Testis (tissue), 3 donors: Measurements from ENCODE around the gene TKFC. TPM values are rescaled to one million over a fixed set of nuclear protein-coding genes. Genes with fewer than 3 reads are reported as not detected.

Source experiments
- DNase-seq: peaks from one replicate; pipeline ENCODE4 v3.0.0-alpha.2; 2019
- H3K27ac ChIP-seq, 2 donors: fragments of 200-600 bp; sonication (generic); one replicate each; pipeline ENCODE4 v1.5.1; 2019
- H3K27me3 ChIP-seq: fragments of 200-600 bp; sonication (generic); one replicate; pipeline ENCODE4 v1.5.1; 2019
- H3K36me3 ChIP-seq: fragments of 200-600 bp; sonication (generic); one replicate; pipeline ENCODE4 v1.5.1; 2017; ENCODE audit warnings: low read depth; ENCODE audit errors: missing control alignments
- H3K4me1 ChIP-seq: fragments of 200-600 bp; sonication (generic); one replicate; pipeline ENCODE4 v1.5.1; 2019
- H3K4me3 ChIP-seq, 2 donors: fragments of 200-600 bp; sonication (generic); one replicate each; pipeline ENCODE4 v1.5.1; 2017 to 2019
- H3K9me3 ChIP-seq: fragments of 200-600 bp; sonication (generic); one replicate; pipeline ENCODE4 v1.5.1; 2017
- POLR2A ChIP-seq: fragments of 450-650 bp; IDR thresholded peaks from one replicate; pipeline ENCODE4 v1.6.1; 2017; ENCODE audit warnings: antibody characterized with exemption, mild to moderate bottlenecking, moderate library complexity
- WGBS, 2 donors: methylation state at CpG; one replicate each; pipeline ENCODE4 v1.1.5; 2018; 5-methylcytosine and 5-hydroxymethylcytosine counted together
- intact Hi-C: fragments of 100-400 bp; cut with DNase I; formaldehyde crosslinking; loops from one replicate; pipeline ENCODE4 v1.15.1; 2023; ENCODE audit warnings: low total_unique reads
- polyA plus RNA-seq: library from polyadenylated mRNA; stranded (reverse); fragments of 350-450 nt; fragmentation: Illumina TruSeq; extraction: RNeasy Lipid Tissue Mini Kit (QIAGEN cat#74804); gene quantifications from one replicate; pipeline ENCODE4 v1.2.3, GENCODE V29; 2014; ENCODE audit warnings: low read depth, low replicate concordance; ENCODE audit not compliant: insufficient read depth
- total RNA-seq, 2 donors: library from RNA; depleted of rRNA; stranded (reverse); fragments of >200 nt; gene quantifications; one replicate each; pipeline ENCODE4 v1.2.3, GENCODE V29; 2016
- TF ChIP-seq, protein P1 (sequence below), 3 experiments: fragments of 450-650 bp in 2 of 3; fragments of 200-600 bp in 1 of 3; sonication (generic) in 1 of 3; IDR thresholded peaks; one replicate each; pipeline ENCODE4 v1.5.1; 2016 to 2019; ENCODE audit warnings: antibody characterized with exemption in 3 of 3, mild to moderate bottlenecking in 2 of 3, moderate library complexity in 1 of 3

TKFC gene
- total and polyA plus RNA-seq, 3 donors from 2014 or later = 90.1 to 159 (median 121) TPM

DNA sequence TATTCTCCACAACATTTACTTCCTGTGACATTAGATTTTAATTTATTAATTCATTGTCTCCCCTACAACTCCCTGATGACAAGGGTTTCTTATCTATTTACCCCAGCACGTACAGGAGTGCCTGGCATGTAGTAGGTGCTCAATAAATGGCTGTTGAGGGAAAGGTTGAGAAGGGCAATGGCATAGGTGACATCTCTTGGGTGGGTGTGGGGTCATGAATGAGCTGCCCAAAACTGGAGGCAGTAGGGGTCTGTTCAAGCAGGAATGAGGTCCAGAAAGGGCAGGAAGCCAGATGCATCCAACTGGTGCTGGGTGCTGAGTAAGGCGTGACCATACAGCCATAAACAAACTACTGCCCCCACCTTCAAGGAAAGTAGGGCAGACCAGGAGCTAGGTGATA lies 40.7 kb upstream of the TKFC start:
- peaks cover 22% of the 10 kb centered on the region for H3K4me1 ChIP-seq
- intact Hi-C loops = no loop called here
- no peaks in the 10 kb centered on the region for H3K27me3 ChIP-seq
- WGBS, 2 donors = 93 to 98% methylated on average over 2 of the region's 2 CpGs
- no peaks in the 10 kb centered on the region for H3K36me3 ChIP-seq
- no peak overlapping the region for H3K4me3 ChIP-seq
- DNase-seq = no peak
- TF ChIP-seq, protein P1, sequence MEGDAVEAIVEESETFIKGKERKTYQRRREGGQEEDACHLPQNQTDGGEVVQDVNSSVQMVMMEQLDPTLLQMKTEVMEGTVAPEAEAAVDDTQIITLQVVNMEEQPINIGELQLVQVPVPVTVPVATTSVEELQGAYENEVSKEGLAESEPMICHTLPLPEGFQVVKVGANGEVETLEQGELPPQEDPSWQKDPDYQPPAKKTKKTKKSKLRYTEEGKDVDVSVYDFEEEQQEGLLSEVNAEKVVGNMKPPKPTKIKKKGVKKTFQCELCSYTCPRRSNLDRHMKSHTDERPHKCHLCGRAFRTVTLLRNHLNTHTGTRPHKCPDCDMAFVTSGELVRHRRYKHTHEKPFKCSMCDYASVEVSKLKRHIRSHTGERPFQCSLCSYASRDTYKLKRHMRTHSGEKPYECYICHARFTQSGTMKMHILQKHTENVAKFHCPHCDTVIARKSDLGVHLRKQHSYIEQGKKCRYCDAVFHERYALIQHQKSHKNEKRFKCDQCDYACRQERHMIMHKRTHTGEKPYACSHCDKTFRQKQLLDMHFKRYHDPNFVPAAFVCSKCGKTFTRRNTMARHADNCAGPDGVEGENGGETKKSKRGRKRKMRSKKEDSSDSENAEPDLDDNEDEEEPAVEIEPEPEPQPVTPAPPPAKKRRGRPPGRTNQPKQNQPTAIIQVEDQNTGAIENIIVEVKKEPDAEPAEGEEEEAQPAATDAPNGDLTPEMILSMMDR (IDR thresholded peaks at IDR 0.05) = no peak
- TF ChIP-seq POLR2A = no peak
- H3K27ac ChIP-seq = no peak overlapping the region
- no peaks in the 10 kb centered on the region for H3K9me3 ChIP-seq

DNA sequence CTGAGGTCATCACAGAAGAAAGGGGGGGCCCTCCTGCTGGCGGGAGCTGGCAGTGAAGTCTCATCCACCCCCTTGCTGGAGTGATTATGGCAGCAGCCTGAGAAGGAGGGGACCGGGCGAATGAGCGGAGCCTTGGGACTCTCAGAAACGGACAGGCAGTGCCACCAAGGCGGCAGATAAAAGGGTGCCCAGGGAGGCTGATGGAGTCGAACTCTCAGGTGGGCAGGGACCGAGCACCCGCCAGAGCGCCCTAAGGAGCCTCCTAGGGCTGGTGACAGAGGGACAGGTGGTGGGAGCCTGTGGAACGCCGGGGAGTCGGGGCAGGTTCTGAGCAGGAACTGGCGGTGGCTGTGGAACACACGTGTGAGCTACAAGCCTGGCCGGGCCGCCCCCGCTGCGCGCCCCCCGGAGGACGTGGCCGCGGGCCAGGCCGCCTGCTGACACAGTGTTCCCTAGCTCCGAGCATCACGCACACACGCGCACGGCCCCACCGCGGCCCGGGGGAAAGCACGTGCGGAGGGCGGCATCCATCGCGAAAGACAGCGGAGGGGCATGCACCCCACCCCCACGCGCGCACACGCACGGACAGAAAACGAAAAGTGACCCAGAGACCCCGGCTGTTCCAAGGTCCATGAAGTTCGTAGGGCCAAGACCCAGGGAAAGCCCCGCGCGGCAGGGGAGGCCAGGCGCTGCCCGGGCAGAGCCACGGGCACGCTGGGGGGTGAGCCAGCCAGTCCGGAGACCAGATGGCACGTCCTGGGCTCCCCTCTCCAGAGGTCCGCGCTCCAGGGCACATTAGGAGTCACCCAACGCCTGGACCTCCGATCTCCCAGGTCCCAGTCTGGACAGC lies 38.9 kb upstream of the TKFC start:
- intact Hi-C loops = no loop called here

DNA sequence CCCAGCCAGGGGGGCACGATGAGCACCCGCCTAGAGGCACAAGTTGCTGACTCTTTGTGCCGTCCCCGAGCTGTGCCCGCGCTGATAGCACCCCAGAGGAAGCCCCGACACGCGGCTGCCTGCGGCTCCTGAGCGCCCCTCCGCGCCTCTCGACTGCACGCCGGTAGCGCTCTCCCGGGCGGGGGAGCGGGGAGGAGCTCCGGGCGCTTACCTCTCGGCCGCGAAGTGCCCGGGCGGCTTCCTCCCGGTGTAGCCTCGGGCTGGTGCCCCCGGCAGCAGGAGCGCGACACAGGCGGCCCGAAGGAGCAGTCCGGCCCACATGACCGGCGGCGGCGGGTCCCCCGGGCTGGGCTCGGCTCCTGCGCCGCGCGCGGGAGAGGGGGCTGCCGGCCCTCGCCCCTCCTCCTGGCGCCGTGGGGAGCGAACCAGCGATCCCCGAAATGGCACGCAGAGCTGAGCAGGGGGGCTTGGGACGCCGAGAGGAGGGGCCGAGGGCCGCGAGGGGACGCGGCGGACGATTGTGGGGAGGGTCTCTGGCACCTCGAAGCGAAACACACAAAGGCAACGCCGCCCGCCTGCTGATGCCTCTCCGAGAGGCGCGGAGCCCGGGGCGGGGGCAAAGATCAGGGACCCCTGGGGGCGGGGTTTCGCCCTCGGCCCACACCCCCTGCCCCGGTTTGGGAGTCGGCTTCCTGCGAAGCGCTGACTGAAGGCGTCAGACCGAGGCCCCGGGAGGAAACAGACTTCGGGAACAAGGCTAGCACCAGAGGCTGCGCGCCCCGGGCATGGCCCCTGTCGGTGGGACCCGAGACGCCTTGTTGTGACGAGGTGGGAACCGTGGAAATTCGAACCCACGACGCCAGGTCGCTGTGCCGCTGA lies 38.1 kb upstream of the TKFC start, which contains the start of gene VWCE:
Gene VWCE (minus strand): TSS at position 600 of the 879 bp plus-strand sequence. CDS start 279 bp downstream, at position 321.
- peak within 1 kb of the TSS; percentile 60 to 66 for H3K4me3 ChIP-seq
- H3K27me3 ChIP-seq = no peaks in the 10 kb centered on the region
- peak within 1 kb of the TSS; percentile 78 to 92 for H3K27ac ChIP-seq
- no peaks in the 10 kb centered on the region for H3K36me3 ChIP-seq
- DNase-seq = peak; percentile 60
- WGBS, 2 donors = 6% methylated on average over 92 of the region's 97 CpGs; no CpG with 5 or more reads in 1 of the 2 donors
- TF ChIP-seq, protein P1 (IDR thresholded peaks at IDR 0.05) = no peak
- TF ChIP-seq POLR2A = no peak
- peaks cover 35% of the 10 kb centered on the region for H3K4me1 ChIP-seq
- no peaks in the 10 kb centered on the region for H3K9me3 ChIP-seq
- intact Hi-C loops = no loop called here

More for the DNA sequence above, 38.9 kb upstream of the TKFC start:
- peaks cover 35% of the 10 kb centered on the region for H3K4me1 ChIP-seq
- TF ChIP-seq, protein P1 (IDR thresholded peaks at IDR 0.05) = no peak
- no peak for TF ChIP-seq POLR2A
- no peaks in the 10 kb centered on the region for H3K36me3 ChIP-seq
- peak; percentile 84 for DNase-seq
- no peaks in the 10 kb centered on the region for H3K27me3 ChIP-seq
- H3K9me3 ChIP-seq = no peaks in the 10 kb centered on the region
- H3K4me3 ChIP-seq = peak overlapping the region; percentile 60 to 66
- 1 to 2% methylated on average over 15 to 37 of the region's 60 CpGs for WGBS, 2 donors
- peak overlapping the region; percentile 78 to 92 for H3K27ac ChIP-seq

DNA sequence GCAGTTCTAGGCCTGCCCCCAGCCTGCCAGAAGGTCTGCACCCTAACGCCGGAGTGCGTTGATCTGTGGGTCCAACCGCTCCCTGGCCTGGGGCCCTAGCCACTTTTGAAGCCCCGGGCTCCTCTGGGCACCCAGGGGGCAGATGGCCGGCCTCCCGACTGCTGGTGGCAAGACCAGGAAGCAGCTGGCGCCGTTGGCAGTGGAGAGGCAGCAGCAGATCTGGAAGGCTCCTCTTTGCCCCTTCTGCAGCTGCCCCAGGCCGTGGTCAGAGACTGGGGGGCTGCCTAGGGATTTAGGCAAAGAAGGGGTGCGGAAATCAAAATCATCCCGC lies 37.5 kb upstream of the TKFC start:
- intact Hi-C loops = no loop called here
- TF ChIP-seq POLR2A = no peak
- TF ChIP-seq, protein P1 (IDR thresholded peaks at IDR 0.05) = no peak
- Histone ChIP-seq H3K4me3 (peak overlapping the region; percentile 60 to 66), H3K27me3 (no peaks in the 10 kb centered on the region), H3K36me3 (no peaks in the 10 kb centered on the region), H3K9me3 (no peaks in the 10 kb centered on the region), H3K4me1 (peaks cover 35% of the 10 kb centered on the region), H3K27ac (peak overlapping the region; percentile 78 to 92)
- 66 to 71% methylated on average over 5 to 7 of the region's 12 CpGs for WGBS, 2 donors
- DNase-seq = no peak
